ENCODE data around the gene BCL11A.
A peak's percentile ranks its signal among the peaks of the same experiment; 100 is the strongest.

BCL11A gene

DNA sequence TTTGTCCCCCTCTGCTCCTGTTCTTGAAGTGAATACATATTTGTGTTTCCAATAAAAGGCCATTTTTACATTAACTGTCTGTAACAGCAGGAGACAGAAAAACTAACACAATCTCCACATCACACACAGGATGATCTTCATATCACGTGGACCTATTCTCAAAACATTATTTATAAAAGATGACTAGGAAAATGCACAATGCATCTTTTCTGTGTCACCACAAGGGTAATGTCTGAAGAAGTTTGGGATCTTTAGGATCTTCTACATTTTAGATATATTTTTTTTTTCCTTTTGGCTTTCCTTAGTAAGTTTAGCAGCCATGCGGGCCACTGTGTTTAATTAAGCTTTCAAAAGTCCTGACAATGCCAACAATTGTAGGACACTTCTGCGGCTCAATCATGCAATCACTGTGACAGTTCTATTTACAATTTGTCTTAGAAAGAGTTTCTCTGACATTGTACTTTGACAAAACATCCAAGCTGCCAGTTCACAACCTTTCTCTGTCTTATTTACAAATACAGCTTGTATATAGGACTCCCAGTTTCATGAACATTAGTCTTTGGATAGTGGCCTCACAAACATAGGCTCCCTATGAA is 12.3 kb downstream of the BCL11A start:
- no peak for DNase-seq

GRCh38 chr2:60540074-60540473 is 13.4 kb downstream of the BCL11A start:
- no peak for DNase-seq

DNA sequence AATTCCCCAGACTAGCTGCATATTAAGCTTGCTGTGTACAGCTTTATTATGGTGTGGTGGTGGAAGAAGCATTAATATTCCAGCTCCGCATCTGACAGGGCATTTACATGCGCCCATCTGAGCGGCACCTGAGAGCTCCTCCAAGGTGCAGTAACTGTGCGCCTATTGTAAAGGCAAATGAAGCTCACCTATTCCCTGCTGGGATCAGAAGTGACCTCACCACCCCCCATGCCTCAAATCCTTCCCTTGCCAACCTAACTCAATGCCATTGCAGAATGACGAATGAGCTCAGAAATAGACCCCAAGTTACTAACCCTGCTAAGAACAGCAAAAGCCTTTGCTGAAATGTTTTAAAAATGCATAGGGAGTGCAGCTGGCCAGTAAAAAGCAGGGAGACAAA is 14.3 kb downstream of the BCL11A start:
- DNase-seq, result no peak

- DNase-seq, result no peak
Measured at GRCh38 chr2:60538101-60538500, 15.4 kb downstream of the BCL11A start.

GRCh38 chr2:60536746-60537145 is 16.7 kb downstream of the BCL11A start:
- DNase-seq, result no peak

DNA sequence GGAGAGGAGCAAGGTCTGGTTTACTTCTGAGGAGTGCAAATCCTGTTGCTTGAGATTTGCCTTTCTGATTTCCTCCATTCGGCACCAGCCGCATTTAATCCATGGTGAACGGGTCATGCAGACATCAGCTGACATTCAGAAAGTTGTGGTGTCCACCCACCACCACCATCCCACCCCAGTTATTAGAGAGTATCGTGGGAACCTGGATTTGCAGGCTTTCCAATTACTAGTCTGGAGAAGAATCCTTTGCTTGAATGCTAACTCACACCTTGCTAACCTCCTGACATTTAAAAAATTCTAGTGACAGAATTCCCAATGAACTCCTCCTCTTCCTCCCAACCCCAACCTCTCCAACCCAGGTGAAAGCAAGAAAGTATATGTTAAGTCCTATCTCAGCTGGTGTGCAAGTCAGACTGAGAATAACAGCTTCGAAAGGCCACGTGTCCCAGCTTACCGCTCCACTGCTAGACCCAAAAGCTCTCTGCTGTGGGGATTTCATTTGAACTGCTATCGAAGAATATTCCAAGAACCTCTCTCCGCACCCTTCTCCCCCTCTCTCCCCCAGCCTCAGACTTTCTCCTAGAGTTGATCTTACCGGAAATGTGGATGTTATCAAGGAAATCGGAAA is 17.7 kb downstream of the BCL11A start:
- peak; percentile 50 for DNase-seq

GRCh38 chr2:60534892-60535684 is 18.4 kb downstream of the BCL11A start:
- peak; percentile 50 for DNase-seq

DNA sequence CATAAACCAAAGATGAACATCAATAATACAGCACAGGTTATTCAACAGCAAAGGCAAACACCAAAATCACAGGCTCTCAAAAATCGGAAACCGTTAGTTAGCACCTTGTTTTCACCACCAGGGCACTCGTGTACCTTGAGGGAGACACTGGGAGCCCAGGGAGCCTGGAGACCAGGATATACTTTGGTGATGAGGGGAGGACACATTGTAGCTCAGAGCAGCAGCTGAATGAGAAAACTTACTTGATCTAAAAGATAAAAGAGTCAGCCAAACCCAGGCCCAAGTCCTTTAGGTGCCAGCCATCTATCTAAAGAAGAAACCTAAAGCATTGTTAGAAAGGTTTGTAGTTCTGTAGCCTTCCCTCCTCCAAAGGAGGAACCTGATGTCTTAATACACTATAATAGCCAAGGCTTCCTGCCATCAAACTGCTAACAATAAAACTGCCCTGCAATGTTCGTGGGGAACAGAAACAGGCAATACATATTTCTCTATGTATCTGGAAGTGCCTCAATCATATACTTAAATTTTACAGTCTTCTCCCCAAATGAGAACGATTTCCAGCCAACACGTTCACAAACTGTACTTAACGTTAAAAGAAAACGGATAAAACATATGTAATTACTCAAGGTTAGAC is 19.3 kb downstream of the BCL11A start:
- DNase-seq, result peak; percentile 40

- peak; percentile 67 for DNase-seq
Measured at GRCh38 chr2:60533101-60534051, 20.1 kb downstream of the BCL11A start.

GRCh38 chr2:60532421-60532820 is 21.0 kb downstream of the BCL11A start:
- DNase-seq, result no peak

DNA sequence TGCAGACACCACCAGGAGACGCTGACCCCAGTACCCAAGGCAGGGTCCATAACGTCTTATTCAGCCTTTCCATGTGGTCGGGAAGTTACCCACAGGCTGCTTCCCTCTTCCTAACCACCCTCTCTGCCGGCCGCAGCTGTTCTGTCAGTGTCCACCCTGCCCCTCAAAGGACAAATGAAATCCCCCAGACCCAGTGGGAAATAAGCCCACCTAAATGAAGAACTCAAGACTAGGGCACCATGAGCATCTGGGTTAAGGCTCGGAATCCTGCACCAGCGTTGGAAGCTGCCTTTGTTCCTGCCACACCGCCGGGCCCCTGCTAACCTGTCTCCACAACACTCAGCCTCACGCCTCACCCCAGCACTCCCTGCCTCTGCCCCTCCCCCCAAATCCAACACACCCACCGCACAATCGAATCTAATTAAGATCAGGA is 21.7 kb downstream of the BCL11A start:
- peak; percentile 85 for DNase-seq

DNA sequence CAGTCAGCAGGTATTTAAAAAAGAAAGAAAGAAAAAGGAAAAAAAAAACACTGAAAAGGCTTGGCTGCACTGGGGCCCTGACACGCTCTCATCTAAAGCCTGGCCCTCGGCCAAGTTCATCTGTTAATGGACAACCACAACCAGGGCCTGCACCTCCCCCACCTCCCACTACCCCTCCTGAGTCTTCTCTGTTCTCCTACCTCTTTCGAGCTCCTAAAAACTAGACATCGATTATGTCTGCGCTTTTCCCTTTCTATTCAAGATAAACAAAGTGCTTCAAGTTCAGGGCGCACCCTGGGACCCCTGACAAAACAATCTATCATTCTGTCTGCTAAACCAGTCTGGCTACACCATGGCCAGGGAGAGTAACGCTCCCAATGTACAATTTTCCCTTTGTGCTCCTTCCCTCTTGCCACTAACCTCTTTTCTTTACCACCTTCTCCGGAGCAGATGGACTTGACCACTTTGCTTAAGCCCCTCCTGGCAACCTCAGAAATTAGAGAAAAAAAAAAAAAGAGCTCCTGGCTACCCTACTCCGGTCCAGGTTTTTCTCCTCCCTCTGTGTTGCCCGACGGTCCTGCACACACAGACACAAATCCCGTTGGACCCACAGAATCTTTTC is 22.7 kb downstream of the BCL11A start:
- peak; percentile 98 for DNase-seq

GRCh38 chr2:60529785-60530627 is 23.4 kb downstream of the BCL11A start:
- peak; percentile 72 for DNase-seq

DNA sequence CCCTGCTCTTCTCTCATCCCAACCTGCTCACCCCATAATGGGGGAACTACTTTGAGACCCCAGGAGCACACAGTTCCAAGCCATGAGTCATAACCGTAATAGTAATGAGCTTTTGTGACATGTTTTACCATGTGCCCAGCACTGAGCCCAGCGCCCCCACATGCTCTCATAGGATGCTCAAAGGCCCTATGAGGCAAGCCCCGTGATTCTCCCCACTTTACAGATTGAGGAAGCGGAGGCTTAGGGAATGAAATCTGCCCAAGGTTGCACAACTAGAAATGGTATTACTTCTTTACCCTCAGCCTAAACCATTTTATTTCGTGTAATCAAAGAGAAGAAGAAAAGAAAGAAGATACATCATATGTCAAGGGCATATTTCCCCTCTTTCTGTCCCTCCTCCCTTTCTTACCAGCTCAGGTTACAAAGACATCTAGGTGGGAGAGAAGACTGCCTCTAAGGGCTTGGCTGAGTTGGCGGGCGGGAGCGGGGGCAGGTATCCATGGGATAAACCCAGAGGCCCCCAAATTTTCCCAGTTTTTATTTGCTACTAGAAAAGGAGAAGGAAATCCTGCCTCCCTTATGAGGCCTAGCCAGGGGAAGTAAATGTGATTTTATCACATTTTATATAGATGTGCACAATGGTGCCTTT is 24.2 kb downstream of the BCL11A start:
- DNase-seq, result peak; percentile 19

DNA sequence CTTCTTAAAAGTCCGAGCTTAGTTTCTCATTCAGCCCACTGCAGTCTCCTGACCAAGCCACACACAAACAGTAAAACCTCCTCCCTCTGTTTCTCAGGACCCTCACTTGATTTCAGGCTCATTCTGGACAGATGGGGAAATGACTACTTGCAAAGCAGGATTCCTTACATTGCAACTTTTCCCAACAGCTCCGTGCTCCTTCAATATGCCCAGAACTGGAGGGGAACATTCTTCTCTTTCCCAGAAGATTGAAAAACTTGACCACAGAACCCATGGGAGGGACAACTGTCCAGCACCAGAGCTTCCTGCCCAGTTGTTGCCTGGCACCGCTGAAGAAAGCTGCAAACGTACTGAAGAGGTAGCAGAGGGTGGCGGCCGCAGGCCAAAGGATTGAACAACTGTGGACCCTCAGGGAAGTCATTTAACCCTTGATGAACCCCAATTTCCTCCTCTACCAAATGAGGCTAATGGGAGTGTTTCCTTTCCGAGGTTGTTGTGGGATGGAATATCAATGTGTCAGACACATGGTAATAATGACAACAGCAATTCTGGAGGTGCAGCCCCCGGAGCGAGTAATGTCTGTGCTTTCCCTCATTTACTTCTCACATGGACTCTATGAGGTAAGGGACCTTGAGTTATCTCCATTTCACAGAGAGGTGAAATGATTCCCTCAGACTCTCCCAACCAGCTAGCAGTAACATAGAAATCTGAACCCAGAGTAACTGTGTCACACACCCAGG is 25.0 kb downstream of the BCL11A start:
- no peak for DNase-seq

- no peak for DNase-seq
Measured at GRCh38 chr2:60527762-60528161, 25.7 kb downstream of the BCL11A start.

GRCh38 chr2:60526623-60527022 is 26.8 kb downstream of the BCL11A start:
- peak; percentile 25 for DNase-seq

DNA sequence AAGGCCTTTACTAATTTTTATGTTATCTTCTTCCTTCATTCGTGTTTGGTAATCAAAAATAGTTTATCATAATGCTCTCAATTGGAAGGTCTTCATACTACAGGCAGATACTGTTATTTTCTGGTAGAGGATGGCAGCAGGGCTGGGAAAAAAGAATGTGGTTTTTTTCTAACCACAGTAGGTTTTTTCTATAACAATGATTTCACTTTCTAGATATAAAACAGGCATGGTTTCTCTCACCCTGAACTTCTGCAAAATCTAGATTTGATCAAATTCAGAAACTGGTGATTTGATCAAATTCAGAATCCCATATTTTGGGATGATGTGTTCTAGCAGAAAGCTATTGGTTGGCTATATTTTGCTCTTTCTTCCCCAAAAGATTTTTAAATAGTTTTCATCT is 27.6 kb downstream of the BCL11A start:
- DNase-seq, result no peak

DNA sequence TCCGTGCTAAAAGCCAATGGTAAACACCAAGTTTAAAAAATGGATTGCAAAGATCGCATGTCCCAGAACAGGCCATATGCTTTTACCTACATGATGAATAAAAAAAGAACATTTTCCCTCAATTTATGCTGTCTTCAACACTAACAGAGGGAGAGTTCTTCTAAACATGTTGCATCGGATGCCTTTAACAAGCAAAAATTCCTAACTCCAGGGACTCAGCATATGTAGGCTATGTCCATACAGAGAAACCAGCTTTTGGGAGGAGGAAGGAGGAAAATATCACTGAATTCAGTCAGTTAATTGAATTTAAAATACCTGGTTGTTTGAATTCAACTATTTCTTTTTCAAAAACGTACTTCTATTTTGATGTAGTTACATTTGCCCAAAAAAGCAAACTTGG is 28.6 kb downstream of the BCL11A start:
- DNase-seq, result no peak

- no peak for DNase-seq
Measured at GRCh38 chr2:60523963-60524362, 29.5 kb downstream of the BCL11A start.
